ENCODE data around the gene TMEM97.
"Not testable (repeated sequence)": the region's sequence is repeated elsewhere in the genome, so short reads cannot be mapped to it uniquely, and the experiment has no call there.

Gene TMEM97

DNA sequence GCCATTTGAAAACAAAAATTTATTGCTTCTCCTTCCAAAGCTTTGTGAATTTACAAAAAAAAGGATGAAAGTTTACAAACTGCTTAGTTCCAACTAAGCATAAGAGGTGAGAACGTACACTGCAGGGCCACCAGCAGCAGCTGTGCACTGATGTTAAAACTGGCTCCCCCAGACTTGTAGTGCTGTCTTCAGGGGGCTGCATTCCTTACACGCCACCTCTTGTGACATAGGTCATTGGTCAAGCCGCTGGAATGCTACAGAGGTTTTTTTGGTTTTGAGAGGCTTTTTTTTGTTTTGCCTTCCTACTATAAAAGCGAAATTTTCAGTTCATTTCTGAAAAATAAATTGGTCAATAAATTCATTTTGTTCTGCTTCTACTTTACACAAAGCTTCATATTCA lies 9.3 kb downstream of the TMEM97 start:
- Histone ChIP-seq H3K4me3 (ENCODE audit: low read depth, low read length) (no peak overlapping the region), H3K27me3 (ENCODE audit: control insufficient read depth, insufficient read depth, low read length) (no peaks in the 10 kb centered on the region), H3K4me1 (ENCODE audit: control insufficient read depth, insufficient read depth, low read length) (no peaks in the 10 kb centered on the region), H3K36me3 (ENCODE audit: control insufficient read depth, insufficient read depth, low read length) (peaks cover 62% of the 10 kb centered on the region), H3K9ac (ENCODE audit: low read length) (no peak overlapping the region), H3K9me3 (ENCODE audit: control insufficient read depth, insufficient read depth, low read depth, low read length) (no peaks in the 10 kb centered on the region), H3K27ac (ENCODE audit: low read depth, low read length) (no peak overlapping the region)

DNA sequence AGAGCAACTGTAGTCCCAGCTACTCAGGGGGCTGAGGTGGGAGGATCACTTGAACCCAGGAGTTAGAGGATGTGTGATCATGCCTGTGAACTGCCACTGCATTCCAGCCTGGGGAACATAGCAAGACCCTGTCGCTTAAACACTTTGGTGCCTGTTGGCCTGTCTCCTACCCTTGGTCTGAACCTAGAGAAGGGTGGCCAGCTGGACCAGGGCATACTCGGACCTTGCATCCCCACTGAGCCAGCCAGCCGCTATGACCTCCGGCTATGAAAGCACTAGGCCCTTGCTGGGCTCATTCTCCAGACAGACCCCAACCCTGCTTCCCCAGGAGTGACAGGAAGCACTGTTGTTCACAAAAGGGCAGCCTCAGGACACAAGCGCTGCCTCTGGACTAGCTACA lies 11.7 kb downstream of the TMEM97 start:
- Histone ChIP-seq H3K36me3 (ENCODE audit: control insufficient read depth, insufficient read depth, low read length) (peaks cover 54% of the 10 kb centered on the region), H3K27me3 (ENCODE audit: control insufficient read depth, insufficient read depth, low read length) (no peaks in the 10 kb centered on the region), H3K4me3 (ENCODE audit: low read depth, low read length) (no peak overlapping the region), H3K9ac (ENCODE audit: low read length) (no peak overlapping the region), H3K27ac (ENCODE audit: low read depth, low read length) (no peak overlapping the region), H3K9me3 (ENCODE audit: control insufficient read depth, insufficient read depth, low read depth, low read length) (no peaks in the 10 kb centered on the region), H3K4me1 (ENCODE audit: control insufficient read depth, insufficient read depth, low read length) (peaks cover 7% of the 10 kb centered on the region)

DNA sequence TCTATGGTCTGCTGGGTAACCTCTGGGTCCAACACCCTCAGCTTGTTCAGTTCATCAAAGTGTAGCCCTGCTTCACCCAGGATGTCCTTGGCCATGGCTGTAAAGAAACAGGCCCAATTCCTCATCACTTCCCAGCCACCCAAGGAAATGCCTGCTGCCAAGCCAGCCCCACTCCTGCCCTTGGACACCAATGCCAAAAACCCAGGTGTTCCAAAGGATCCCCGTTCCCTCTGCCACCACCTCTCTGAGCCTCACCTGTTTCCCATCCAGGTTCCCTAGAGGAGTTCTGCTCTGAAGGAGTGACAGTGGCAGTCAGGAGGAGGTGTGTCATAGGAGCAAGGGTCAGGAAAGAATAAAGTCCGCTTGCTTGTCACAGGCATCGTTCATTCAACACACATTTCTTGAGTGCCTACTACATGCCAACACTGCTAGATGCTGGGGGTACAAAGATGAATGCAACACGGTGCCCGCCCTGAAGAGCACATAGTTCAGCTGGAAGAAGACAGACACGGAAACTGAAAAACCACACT lies 13.0 kb downstream of the TMEM97 start:
- peaks cover 11% of the 10 kb centered on the region for H3K4me1 ChIP-seq (ENCODE audit: control insufficient read depth, insufficient read depth, low read length)
- no peak overlapping the region for H3K27ac ChIP-seq (ENCODE audit: low read depth, low read length)
- H3K27me3 ChIP-seq (ENCODE audit: control insufficient read depth, insufficient read depth, low read length), result no peaks in the 10 kb centered on the region
- no peak overlapping the region for H3K4me3 ChIP-seq (ENCODE audit: low read depth, low read length)
- peaks cover 41% of the 10 kb centered on the region for H3K36me3 ChIP-seq (ENCODE audit: control insufficient read depth, insufficient read depth, low read length)
- no peaks in the 10 kb centered on the region for H3K9me3 ChIP-seq (ENCODE audit: control insufficient read depth, insufficient read depth, low read depth, low read length)
- no peak overlapping the region for H3K9ac ChIP-seq (ENCODE audit: low read length)

DNA sequence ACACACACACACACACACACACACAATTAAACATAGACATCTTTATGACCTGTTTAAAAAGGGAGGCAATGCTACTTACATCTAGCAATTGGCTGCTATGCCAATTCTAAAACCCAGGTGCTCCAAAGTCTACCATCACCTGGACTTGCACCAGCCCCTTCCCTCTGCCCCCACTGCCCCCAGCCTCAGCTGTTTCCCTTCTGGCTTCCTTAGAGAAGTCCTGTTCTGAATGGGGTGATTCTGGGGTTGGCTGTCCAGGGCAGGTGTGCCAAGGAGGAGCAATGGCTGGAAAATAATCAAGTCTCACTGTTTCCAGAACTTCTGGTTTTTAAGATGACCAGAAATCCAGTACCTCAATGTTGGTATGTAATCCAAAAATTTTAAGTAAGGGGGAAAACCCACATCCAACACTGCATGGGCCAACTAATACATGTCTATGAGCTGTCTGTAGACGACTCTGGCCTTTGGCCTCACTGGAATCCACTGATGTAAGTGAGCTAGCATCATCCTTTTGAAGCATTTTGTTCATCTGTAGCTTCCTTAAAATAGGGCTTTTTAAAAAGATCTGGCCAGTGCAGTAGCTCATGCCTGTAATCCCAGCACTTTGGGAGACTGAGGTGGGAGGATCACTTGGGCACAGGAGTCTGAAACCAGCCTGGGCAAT lies 14.2 kb downstream of the TMEM97 start:
- H3K9me3 ChIP-seq (ENCODE audit: control insufficient read depth, insufficient read depth, low read depth, low read length), result no peaks in the 10 kb centered on the region
- H3K4me1 ChIP-seq (ENCODE audit: control insufficient read depth, insufficient read depth, low read length), result peaks cover 13% of the 10 kb centered on the region
- no peak overlapping the region for H3K4me3 ChIP-seq (ENCODE audit: low read depth, low read length)
- H3K36me3 ChIP-seq (ENCODE audit: control insufficient read depth, insufficient read depth, low read length), result peaks cover 28% of the 10 kb centered on the region
- no peak overlapping the region for H3K9ac ChIP-seq (ENCODE audit: low read length)
- H3K27ac ChIP-seq (ENCODE audit: low read depth, low read length), result no peak overlapping the region
- H3K27me3 ChIP-seq (ENCODE audit: control insufficient read depth, insufficient read depth, low read length), result no peaks in the 10 kb centered on the region

DNA sequence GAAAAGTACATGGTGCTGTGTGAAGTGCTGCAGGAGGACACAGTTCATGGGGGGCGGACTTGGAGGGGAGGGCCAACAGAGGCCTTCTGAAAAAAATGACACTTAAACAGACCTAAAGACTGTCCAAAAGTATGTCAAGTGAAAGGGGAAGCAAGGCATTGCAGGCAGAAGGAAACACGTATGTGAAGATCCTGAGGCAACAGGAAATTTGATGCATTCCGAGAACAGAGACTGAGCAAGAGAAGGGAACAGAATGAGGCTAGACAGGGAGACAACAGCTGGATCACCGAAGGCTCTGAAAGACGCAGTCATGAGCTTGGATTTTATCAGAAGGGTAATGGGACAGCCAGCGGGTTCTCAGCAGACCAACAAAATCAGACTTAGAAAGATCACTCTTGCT lies 15.2 kb downstream of the TMEM97 start:
- Histone ChIP-seq H3K4me1 (ENCODE audit: control insufficient read depth, insufficient read depth, low read length) (peaks cover 13% of the 10 kb centered on the region), H3K9ac (ENCODE audit: low read length) (peak overlapping the region; percentile 67), H3K27ac (ENCODE audit: low read depth, low read length) (no peak overlapping the region), H3K9me3 (ENCODE audit: control insufficient read depth, insufficient read depth, low read depth, low read length) (no peaks in the 10 kb centered on the region), H3K4me3 (ENCODE audit: low read depth, low read length) (peak overlapping the region; percentile 93), H3K36me3 (ENCODE audit: control insufficient read depth, insufficient read depth, low read length) (peaks cover 25% of the 10 kb centered on the region), H3K27me3 (ENCODE audit: control insufficient read depth, insufficient read depth, low read length) (no peaks in the 10 kb centered on the region)

DNA sequence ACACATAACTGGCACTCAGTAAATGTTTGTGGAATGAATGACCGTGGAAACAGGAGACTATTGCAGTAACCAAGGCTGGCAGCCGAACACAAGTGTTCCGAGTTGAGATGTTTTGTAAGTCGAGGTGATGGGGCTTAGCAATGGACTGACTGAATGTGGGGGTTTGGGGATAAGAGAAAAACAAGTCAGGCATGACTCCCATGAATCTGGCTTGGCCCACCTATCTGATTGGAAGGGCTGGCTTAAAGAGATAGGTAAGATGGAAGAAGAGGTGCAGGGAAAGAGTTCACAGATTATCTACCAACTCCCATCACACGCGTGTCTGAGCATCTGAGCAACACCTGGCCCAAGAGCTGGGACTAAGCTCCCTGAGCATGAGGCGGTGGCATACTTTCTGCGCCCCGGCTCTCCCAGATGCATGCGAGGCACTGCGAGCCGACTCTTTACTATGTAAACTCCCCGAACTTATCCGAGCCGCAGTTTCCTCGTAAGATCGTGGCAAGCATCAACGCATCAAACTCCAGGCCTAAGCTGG lies 15.7 kb downstream of the TMEM97 start:
- H3K4me1 ChIP-seq (ENCODE audit: control insufficient read depth, insufficient read depth, low read length), result peaks cover 13% of the 10 kb centered on the region
- no peaks in the 10 kb centered on the region for H3K27me3 ChIP-seq (ENCODE audit: control insufficient read depth, insufficient read depth, low read length)
- peaks cover 25% of the 10 kb centered on the region for H3K36me3 ChIP-seq (ENCODE audit: control insufficient read depth, insufficient read depth, low read length)
- peak overlapping the region; percentile 93 for H3K4me3 ChIP-seq (ENCODE audit: low read depth, low read length)
- H3K27ac ChIP-seq (ENCODE audit: low read depth, low read length), result no peak overlapping the region
- peak overlapping the region; percentile 67 for H3K9ac ChIP-seq (ENCODE audit: low read length)
- no peaks in the 10 kb centered on the region for H3K9me3 ChIP-seq (ENCODE audit: control insufficient read depth, insufficient read depth, low read depth, low read length)

DNA sequence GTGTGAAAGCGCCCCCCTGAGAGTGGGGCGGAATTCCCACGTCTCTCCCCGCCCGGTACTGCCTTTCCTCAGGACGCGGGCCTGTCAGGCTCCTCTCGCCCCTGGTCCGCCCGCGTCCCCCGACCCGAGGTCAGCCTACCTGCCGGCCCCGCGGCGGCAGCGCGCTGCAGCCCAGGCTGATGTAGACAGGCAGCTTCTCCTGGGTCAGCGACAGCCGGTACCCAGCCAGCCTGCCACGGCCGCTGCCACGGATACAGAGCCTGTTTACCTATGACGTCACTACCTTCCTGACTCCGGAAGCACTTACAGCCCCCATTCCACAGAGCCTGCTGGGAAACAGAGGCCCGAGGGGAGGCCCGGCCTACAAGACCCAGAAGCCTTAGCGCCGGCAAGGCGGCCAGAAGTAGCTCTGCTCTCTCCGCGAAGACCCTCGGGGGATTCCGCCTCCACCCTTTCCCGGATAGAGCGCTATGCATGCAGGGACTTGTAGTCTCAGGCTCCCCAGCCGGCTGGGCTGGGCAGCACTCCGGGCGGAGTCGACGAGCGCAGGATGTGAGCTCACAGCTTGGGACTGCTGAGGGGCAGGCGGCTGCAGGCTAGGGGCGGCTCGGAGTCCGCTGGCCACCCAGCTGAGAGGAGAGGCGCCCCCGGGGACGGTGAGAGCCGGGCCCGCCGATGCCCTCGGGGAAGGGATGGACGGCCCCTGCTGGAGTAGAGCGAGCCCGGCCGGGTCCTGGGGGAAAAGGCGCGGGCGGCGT lies 16.4 kb downstream of the TMEM97 start, which contains the start of the genes IFT20 and TNFAIP1:
TSS of gene IFT20 (minus strand) at position 272 of the 758 bp plus-strand sequence. CDS start 3,487 bp downstream, outside the sequence.
TSS of gene TNFAIP1 (plus strand) at position 561 of the 758 bp plus-strand sequence. CDS start 3,761 bp downstream, outside the sequence.
- Histone ChIP-seq H3K36me3 (ENCODE audit: control insufficient read depth, insufficient read depth, low read length) (peaks cover 32% of the 10 kb centered on the region), H3K4me1 (ENCODE audit: control insufficient read depth, insufficient read depth, low read length) (peaks cover 13% of the 10 kb centered on the region), H3K27ac (ENCODE audit: low read depth, low read length) (peak within 1 kb of the TSS; percentile 62), H3K27me3 (ENCODE audit: control insufficient read depth, insufficient read depth, low read length) (no peaks in the 10 kb centered on the region), H3K9ac (ENCODE audit: low read length) (peak within 1 kb of the TSS; percentile 92), H3K9me3 (ENCODE audit: control insufficient read depth, insufficient read depth, low read depth, low read length) (no peaks in the 10 kb centered on the region), H3K4me3 (ENCODE audit: low read depth, low read length) (peak within 1 kb of the TSS; percentile 93)

DNA sequence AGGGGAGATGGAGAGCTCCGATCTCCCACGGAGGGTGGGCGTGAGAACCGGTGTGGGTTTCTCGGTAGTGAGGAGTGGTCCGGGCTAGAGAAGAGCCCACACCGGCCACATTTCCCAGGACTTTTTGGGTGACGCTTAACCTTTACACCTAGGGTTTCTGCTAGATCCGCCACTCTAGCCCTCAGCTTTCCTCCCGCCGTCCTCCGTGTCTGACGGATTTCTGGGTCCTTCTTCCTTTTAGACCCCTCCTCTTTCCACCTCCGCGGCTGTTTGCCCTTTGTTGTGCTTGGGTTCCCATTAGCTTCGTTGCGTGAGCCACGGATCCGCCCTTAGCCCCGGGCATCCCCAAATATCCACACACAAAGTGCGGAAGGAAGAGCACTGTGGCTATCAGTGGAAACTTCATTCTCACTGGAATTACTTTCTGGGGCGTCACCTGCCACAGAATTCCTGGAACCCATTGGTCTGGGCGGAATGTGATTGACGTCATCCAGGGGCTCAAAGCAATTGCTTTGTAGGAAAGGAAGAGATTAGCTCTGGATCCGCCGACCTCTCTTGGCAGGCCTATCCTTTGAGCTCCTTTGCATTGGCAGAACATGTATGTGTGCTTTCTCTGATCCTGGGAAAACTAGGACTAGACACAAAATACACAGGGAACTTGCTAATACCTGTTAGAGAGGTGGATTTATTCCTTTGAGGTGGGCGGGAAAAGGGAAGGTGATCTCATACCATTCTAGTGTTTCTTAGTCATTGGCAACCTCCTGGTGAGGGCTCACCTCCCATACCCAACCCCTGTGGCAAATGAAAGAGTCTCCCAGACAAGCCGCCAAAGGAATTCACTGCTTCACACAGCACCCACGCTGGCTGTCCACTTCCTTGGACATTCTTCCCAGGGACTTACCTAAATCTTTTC lies 17.2 kb downstream of the TMEM97 start:
- peak overlapping the region; percentile 93 for H3K4me3 ChIP-seq (ENCODE audit: low read depth, low read length)
- H3K4me1 ChIP-seq (ENCODE audit: control insufficient read depth, insufficient read depth, low read length), result peaks cover 13% of the 10 kb centered on the region
- peaks cover 32% of the 10 kb centered on the region for H3K36me3 ChIP-seq (ENCODE audit: control insufficient read depth, insufficient read depth, low read length)
- H3K27ac ChIP-seq (ENCODE audit: low read depth, low read length), result peak overlapping the region; percentile 62
- H3K9ac ChIP-seq (ENCODE audit: low read length), result peak overlapping the region; percentile 92
- no peaks in the 10 kb centered on the region for H3K27me3 ChIP-seq (ENCODE audit: control insufficient read depth, insufficient read depth, low read length)
- H3K9me3 ChIP-seq (ENCODE audit: control insufficient read depth, insufficient read depth, low read depth, low read length), result no peaks in the 10 kb centered on the region

DNA sequence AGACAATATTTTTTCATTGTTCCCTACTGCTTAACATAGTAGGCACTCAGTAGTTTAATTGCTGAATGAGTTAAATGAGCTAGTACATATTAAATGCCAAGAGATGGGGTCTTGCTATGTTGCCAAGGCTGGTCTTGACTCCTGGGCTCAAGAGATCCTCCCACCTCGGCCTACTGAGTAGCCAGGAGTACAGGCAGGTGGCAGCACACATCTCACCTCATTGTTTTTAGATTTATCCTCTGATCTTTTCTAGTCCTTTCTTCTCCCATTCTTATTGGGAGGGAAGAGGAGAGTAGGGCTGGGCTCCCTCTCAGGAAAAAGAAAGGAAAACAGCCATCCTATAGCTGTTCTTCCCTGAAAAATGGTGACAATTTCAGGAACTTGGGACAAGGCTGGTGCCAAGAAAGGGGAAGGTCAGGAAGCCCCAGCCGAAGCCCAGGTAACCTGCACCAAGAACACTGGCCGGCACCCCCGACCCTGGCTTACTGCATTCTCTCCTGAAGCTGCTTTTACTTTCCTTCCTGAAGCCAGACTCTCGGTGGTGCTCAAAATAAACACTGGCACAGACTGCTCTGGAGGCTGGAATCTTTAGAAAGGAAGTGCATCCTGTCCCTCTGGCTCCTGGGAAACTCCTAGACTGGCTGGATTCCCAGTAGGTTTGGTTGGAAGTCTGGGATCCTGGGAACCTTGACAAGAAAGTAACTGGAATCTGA lies 19.2 kb downstream of the TMEM97 start:
- no peaks in the 10 kb centered on the region for H3K9me3 ChIP-seq (ENCODE audit: control insufficient read depth, insufficient read depth, low read depth, low read length)
- H3K9ac ChIP-seq (ENCODE audit: low read length), result no peak overlapping the region
- no peak overlapping the region for H3K27ac ChIP-seq (ENCODE audit: low read depth, low read length)
- no peak overlapping the region for H3K4me3 ChIP-seq (ENCODE audit: low read depth, low read length)
- no peaks in the 10 kb centered on the region for H3K27me3 ChIP-seq (ENCODE audit: control insufficient read depth, insufficient read depth, low read length)
- H3K36me3 ChIP-seq (ENCODE audit: control insufficient read depth, insufficient read depth, low read length), result peaks cover 46% of the 10 kb centered on the region
- H3K4me1 ChIP-seq (ENCODE audit: control insufficient read depth, insufficient read depth, low read length), result peaks cover 13% of the 10 kb centered on the region

DNA sequence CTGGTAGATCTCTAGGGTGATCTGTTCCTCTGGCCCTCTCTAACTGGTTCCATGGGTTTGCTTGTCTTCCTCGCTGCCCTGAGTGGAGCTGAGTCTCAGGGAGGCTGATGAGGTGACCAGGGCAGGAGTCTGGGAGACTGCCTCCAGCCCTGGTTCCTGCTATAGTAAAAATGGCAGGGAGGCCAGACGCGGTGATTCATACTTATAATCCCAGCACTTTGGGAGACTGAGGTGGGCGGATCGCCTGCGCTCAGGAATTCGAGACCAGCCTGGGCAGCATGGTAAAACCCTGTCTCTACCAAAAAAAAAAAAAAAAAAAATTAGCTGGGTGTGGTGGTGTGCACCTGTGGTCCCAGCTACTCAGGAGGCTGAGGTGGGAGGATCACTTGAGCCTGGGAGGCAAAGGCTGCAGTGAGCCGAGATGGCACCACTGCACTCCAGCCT lies 19.8 kb downstream of the TMEM97 start:
- H3K27ac ChIP-seq (ENCODE audit: low read depth, low read length); H3K27me3 ChIP-seq (ENCODE audit: control insufficient read depth, insufficient read depth, low read length): not testable (repeated sequence)
- H3K36me3 ChIP-seq (ENCODE audit: control insufficient read depth, insufficient read depth, low read length), result peaks cover 50% of the 10 kb centered on the region

More for the DNA sequence above, 19.8 kb downstream of the TMEM97 start:
- not testable (repeated sequence) for H3K9ac ChIP-seq (ENCODE audit: low read length); H3K4me3 ChIP-seq (ENCODE audit: low read depth, low read length); H3K9me3 ChIP-seq (ENCODE audit: control insufficient read depth, insufficient read depth, low read depth, low read length)
- H3K4me1 ChIP-seq (ENCODE audit: control insufficient read depth, insufficient read depth, low read length), result peaks cover 13% of the 10 kb centered on the region

Measured in HUES6 (cell line).